Mesenchymal stem cell (in vitro differentiated cells and primary cell): Measurements from ENCODE around the gene TUBG1.
"Not testable (repeated sequence)": the region's sequence is repeated elsewhere in the genome, so short reads cannot be mapped to it uniquely, and the experiment has no call there.

Experiments
- DNase-seq: peaks from one replicate; pipeline ENCODE4 v3.0.0-alpha.2; 2013
- H2AFZ ChIP-seq: one replicate; pipeline ENCODE4 v1.6.1; 2013; ENCODE audit warnings: low read depth, mild to moderate bottlenecking, control low read depth, inconsistent platforms, low read length, moderate library complexity
- H2AK5ac ChIP-seq: 2 replicates; pipeline ENCODE4 v1.6.1; 2013; ENCODE audit warnings: low read length, moderate library complexity, mild to moderate bottlenecking, inconsistent platforms; ENCODE audit not compliant: severe bottlenecking
- H2BK120ac ChIP-seq: one replicate; pipeline ENCODE4 v1.6.1; 2013; ENCODE audit warnings: low read depth, mild to moderate bottlenecking, inconsistent platforms, low read length, moderate library complexity
- H2BK12ac ChIP-seq, 2 experiments: one replicate each; pipeline ENCODE4 v1.6.1; 2013; ENCODE audit warnings: inconsistent platforms in 2 of 2, low read length in 2 of 2, mild to moderate bottlenecking in 2 of 2, moderate library complexity in 2 of 2, control low read depth in 1 of 2
- H2BK15ac ChIP-seq: one replicate; pipeline ENCODE4 v1.6.1; 2013; ENCODE audit warnings: mild to moderate bottlenecking, low read depth, inconsistent platforms; ENCODE audit not compliant: poor library complexity, severe bottlenecking
- H2BK5ac ChIP-seq: 2 replicates; pipeline ENCODE4 v1.6.1; 2013; ENCODE audit warnings: low read depth, mild to moderate bottlenecking, low read length, control low read depth, inconsistent platforms; ENCODE audit not compliant: poor library complexity, severe bottlenecking
- H3K14ac ChIP-seq, 2 experiments: one replicate each; pipeline ENCODE4 v1.6.1; 2013; ENCODE audit warnings: inconsistent platforms in 2 of 2, low read length in 2 of 2, control low read depth in 1 of 2, mild to moderate bottlenecking in 1 of 2, moderate library complexity in 1 of 2
- H3K18ac ChIP-seq, 2 experiments: one replicate each; pipeline ENCODE4 v1.6.1; 2013; ENCODE audit warnings: inconsistent platforms in 2 of 2, low read length in 2 of 2, control low read depth in 1 of 2, low read depth in 1 of 2, mild to moderate bottlenecking in 1 of 2
- H3K23ac ChIP-seq, 2 experiments: one replicate each; pipeline ENCODE4 v1.6.1; 2013; ENCODE audit warnings: inconsistent platforms in 2 of 2, low read length in 2 of 2, mild to moderate bottlenecking in 2 of 2, moderate library complexity in 2 of 2, control low read depth in 1 of 2
- H3K27ac ChIP-seq: 2 replicates; pipeline ENCODE4 v1.5.1; 2013; ENCODE audit warnings: mild to moderate bottlenecking, moderate library complexity, low read length, control low read depth, inconsistent platforms; ENCODE audit not compliant: poor library complexity, severe bottlenecking
- H3K27me3 ChIP-seq, 2 experiments: 2 replicates each; pipeline versions ENCODE4 v1.6.1 to v1.7.0; 2013; ENCODE audit warnings: low read length in 2 of 2, mild to moderate bottlenecking in 2 of 2, moderate library complexity in 2 of 2, control low read depth in 1 of 2, inconsistent platforms in 1 of 2; ENCODE audit not compliant: control insufficient read depth in 1 of 2, insufficient read depth in 1 of 2
- H3K36me3 ChIP-seq, 2 experiments: 2 replicates each; pipeline versions ENCODE4 v1.6.1 to v1.7.0; 2013; ENCODE audit warnings: low read length in 2 of 2, control low read depth in 1 of 2, inconsistent platforms in 1 of 2, low read depth in 1 of 2, mild to moderate bottlenecking in 1 of 2; ENCODE audit not compliant: insufficient read depth in 2 of 2, control insufficient read depth in 1 of 2
- H3K4ac ChIP-seq, 2 experiments: one replicate each; pipeline ENCODE4 v1.6.1; 2013; ENCODE audit warnings: inconsistent platforms in 2 of 2, low read length in 2 of 2, mild to moderate bottlenecking in 2 of 2, moderate library complexity in 2 of 2, control low read depth in 1 of 2, low read depth in 1 of 2
- H3K4me1 ChIP-seq: 2 replicates; pipeline ENCODE4 v1.6.1; 2013; ENCODE audit warnings: low read depth, low read length, control low read depth; ENCODE audit not compliant: control insufficient read depth, insufficient read depth
- H3K4me2 ChIP-seq: 2 replicates; pipeline ENCODE4 v1.6.1; 2013; ENCODE audit warnings: low read length, mild to moderate bottlenecking, inconsistent platforms; ENCODE audit not compliant: poor library complexity, severe bottlenecking
- H3K4me3 ChIP-seq, 2 experiments: 2 replicates each; pipeline versions ENCODE4 v1.5.1 to v1.7.0; 2013; ENCODE audit warnings: low read length in 2 of 2, mild to moderate bottlenecking in 2 of 2, control low read depth in 1 of 2, low read depth in 1 of 2; ENCODE audit not compliant: insufficient read depth in 1 of 2
- H3K79me1 ChIP-seq: replicated peaks from 2 replicates; pipeline ENCODE4 v1.6.1; 2013; ENCODE audit warnings: mild to moderate bottlenecking, control low read depth, low read length, inconsistent platforms; ENCODE audit not compliant: poor library complexity, severe bottlenecking
- H3K9ac ChIP-seq: 2 replicates; pipeline ENCODE4 v1.7.0; 2013; ENCODE audit warnings: mild to moderate bottlenecking, low read length, moderate library complexity
- H3K9me3 ChIP-seq: 2 replicates; pipeline ENCODE4 v1.7.0; 2013; ENCODE audit warnings: mild to moderate bottlenecking, low read length; ENCODE audit not compliant: control insufficient read depth
- H4K8ac ChIP-seq: one replicate; pipeline ENCODE4 v1.6.1; 2013; ENCODE audit warnings: inconsistent platforms, mild to moderate bottlenecking, low read length, moderate library complexity
- H4K91ac ChIP-seq: one replicate; pipeline ENCODE4 v1.6.1; 2013; ENCODE audit warnings: mild to moderate bottlenecking, low read length, inconsistent platforms
- WGBS: methylation state at CpG from one replicate; pipeline ENCODE4 v1.1.7; 2013; ENCODE audit warnings: mixed read lengths; 5-methylcytosine and 5-hydroxymethylcytosine counted together

The TUBG1 gene

DNA sequence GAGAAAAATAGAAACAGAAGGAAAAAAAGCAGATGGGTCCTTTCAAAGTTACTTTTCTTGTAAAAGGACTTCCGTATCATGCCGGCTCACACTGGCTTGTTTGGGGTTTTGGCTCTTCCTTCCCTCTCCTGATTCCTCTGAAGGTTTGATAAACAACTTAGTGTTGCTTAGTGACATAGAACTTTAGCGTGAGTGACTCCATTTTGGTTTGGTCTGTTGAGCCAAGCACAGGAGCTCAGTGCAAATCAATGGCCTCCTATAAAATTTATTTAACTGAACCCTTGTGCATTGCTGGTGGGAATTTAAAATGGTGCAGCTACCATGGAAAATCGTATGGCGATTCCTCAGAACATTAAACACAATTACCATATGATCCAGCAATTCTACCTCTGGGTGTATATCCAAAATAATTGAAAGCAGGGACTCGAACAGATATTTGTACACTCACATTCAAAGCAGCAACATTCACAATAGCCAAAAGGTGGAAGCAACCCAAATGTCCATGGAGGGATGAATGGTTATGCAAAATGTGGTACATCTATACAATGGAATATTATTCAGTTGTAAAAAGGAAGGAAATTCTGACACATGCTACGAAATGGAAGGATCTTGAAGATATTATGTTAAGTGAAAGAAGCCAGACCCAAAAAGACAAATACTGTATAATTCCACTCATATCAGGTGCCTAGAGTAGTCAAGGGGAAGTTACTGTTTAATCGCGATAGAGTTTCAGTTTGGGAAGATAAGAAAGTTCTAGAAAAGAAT lies 48.5 kb downstream of the TUBG1 start:
- H3K14ac ChIP-seq, result no peak overlapping the region
- no peak overlapping the region for H3K4me3 ChIP-seq
- H3K27me3 ChIP-seq, result no peaks in the 10 kb centered on the region
- H2BK120ac ChIP-seq, result no peak overlapping the region
- H2BK5ac ChIP-seq, result no peak overlapping the region
- H3K4me1 ChIP-seq, result peaks cover 12% of the 10 kb centered on the region
- no peak overlapping the region for H3K27ac ChIP-seq
- DNase-seq, result no peak
- no peak overlapping the region for H2AK5ac ChIP-seq
- no peak overlapping the region for H3K9ac ChIP-seq
- H2AFZ ChIP-seq, result no peak overlapping the region
- no peak overlapping the region for H2BK12ac ChIP-seq
- H4K91ac ChIP-seq, result no peak overlapping the region
- H3K4me2 ChIP-seq, result no peak overlapping the region
- H3K18ac ChIP-seq, result no peak overlapping the region
- H3K79me1 ChIP-seq, result peaks cover 16% of the 10 kb centered on the region
- H2BK15ac ChIP-seq, result no peak overlapping the region
- no peaks in the 10 kb centered on the region for H3K9me3 ChIP-seq
- H3K23ac ChIP-seq, result no peak overlapping the region
- no peak overlapping the region for H4K8ac ChIP-seq
- no peak overlapping the region for H3K4ac ChIP-seq
- H3K36me3 ChIP-seq, result peaks cover 12 to 18% of the 10 kb centered on the region in 2 experiments
- WGBS, result 95% methylated on average over 6 of the region's 9 CpGs

- peak within 1 kb of the TSS in 1 of 2 experiments; percentile 99 for H3K4ac ChIP-seq
- H3K14ac ChIP-seq, result peak within 1 kb of the TSS in 1 of 2 experiments; percentile 80
- H2AFZ ChIP-seq, result peak within 1 kb of the TSS; percentile 18
- peak within 1 kb of the TSS; percentile 86 for H2BK120ac ChIP-seq
- peak within 1 kb of the TSS; percentile 91 for H3K4me2 ChIP-seq
- H2BK12ac ChIP-seq, result peak within 1 kb of the TSS in 1 of 2 experiments; percentile 4
- peak within 1 kb of the TSS; percentile 88 for H4K8ac ChIP-seq
- peak within 1 kb of the TSS; percentile 46 for H2AK5ac ChIP-seq
- H3K4me1 ChIP-seq, result peaks cover 5% of the 10 kb centered on the region
- H3K27me3 ChIP-seq, result no peaks in the 10 kb centered on the region
- H3K27ac ChIP-seq, result peak within 1 kb of the TSS; percentile 94
- H3K79me1 ChIP-seq, result peaks cover 22% of the 10 kb centered on the region
- WGBS, result 1% methylated on average over 50 of the region's 59 CpGs
- peak; percentile 87 for DNase-seq
- peak within 1 kb of the TSS; percentile 94 for H3K9ac ChIP-seq
- no peaks in the 10 kb centered on the region for H3K9me3 ChIP-seq
- peak within 1 kb of the TSS; percentile 99 for H2BK15ac ChIP-seq
- peak within 1 kb of the TSS in 1 of 2 experiments; percentile 2 for H3K23ac ChIP-seq
- peaks cover 23 to 30% of the 10 kb centered on the region in 2 experiments for H3K36me3 ChIP-seq
- H2BK5ac ChIP-seq, result peak within 1 kb of the TSS; percentile 81
- H3K4me3 ChIP-seq, result peak within 1 kb of the TSS; percentile 70 to 92
- H4K91ac ChIP-seq, result peak within 1 kb of the TSS; percentile 52
- peak within 1 kb of the TSS; percentile 78 to 94 for H3K18ac ChIP-seq
Measured at GRCh38 chr17:42659079-42659931, 49.8 kb downstream of the TUBG1 start, which contains the start of gene TUBG2. TUBG2 (plus strand) TSS chr17:42659284; CDS start chr17:42659504, 220 bp downstream.

- Histone ChIP-seq H3K4me2 (peak overlapping the region; percentile 91), H3K27ac (peak overlapping the region; percentile 94), H3K18ac (peak overlapping the region in 1 of 2 experiments; percentile 3), H3K79me1 (peaks cover 22% of the 10 kb centered on the region), H3K36me3 (peaks cover 26 to 33% of the 10 kb centered on the region in 2 experiments), H3K9ac (peak overlapping the region; percentile 94), H3K4me3 (peak overlapping the region; percentile 70 to 92)
- not testable (repeated sequence) for H2AK5ac ChIP-seq, H3K4ac ChIP-seq, H2BK5ac ChIP-seq, H4K8ac ChIP-seq, H2BK15ac ChIP-seq, H3K9me3 ChIP-seq, H3K4me1 ChIP-seq, H2BK120ac ChIP-seq, H2AFZ ChIP-seq, H3K27me3 ChIP-seq, H3K14ac ChIP-seq, H4K91ac ChIP-seq, DNase-seq, H3K23ac ChIP-seq, H2BK12ac ChIP-seq
- 100% methylated on average over 1 of the region's 14 CpGs for WGBS
Measured at GRCh38 chr17:42659932-42660274, 50.4 kb downstream of the TUBG1 start.
